Activated CD4-positive, alpha-beta T cell treated with anti-CD3 and anti-CD28 coated beads, Interleukin-10, Interleukin-2, amounts not matched to agents 100 ng/mL and 50 ng/mL, durations not matched to agents 16 hours and 8 hours (primary cell): ENCODE measurements around the gene MARCO.
A peak's percentile ranks its signal among the peaks of the same experiment; 100 is the strongest.
"Not testable (repeated sequence)": the region's sequence is repeated elsewhere in the genome, so short reads cannot be mapped to it uniquely, and the experiment has no call there.

Source experiments
- DNase-seq: peaks from one replicate; pipeline ENCODE4 v3.0.0-alpha.2; 2020

The MARCO gene

DNA sequence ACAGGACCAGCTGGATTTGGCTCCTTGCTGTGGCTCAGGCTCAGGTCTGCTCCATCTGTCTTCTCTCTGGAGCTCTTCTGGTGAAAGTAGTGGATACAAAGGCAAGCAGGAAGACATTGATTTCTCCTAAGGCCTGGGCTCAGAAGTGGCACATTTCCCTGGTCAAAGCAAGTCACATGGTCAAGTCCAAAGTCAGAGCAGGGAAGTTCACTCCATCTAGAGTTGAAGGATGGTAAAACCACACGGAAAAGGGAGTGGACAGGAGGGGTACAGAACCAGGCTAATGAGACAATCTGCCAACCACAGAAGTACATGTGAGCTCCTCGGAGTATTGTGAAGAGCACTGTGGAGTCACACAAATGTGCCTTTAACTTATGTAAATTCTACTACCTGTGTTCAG is 66.1 kb downstream of the MARCO start:
- DNase-seq: no peak

GRCh38 chr2:119009110-119009509 is 67.1 kb downstream of the MARCO start:
- DNase-seq: no peak

DNA sequence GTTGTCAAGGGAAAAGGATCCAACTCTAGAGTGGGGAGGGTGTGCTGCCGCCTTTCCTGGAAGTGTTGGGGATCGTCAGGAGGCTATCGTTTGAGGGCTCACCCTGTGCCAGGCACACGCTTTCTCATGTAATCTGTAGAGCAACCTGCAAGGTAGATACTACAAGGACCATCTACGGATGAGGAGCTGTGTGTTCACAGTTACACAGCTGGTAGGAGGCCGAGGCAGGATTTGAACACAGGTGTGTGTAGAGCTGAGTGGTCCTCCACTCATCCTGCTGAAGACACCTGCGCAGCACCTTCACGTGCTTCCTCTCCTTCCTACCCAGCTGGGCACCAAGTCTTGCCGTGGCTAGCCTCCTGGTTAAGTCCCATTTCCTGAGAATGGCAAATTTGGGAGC is 68.3 kb downstream of the MARCO start:
- no peak for DNase-seq

DNA sequence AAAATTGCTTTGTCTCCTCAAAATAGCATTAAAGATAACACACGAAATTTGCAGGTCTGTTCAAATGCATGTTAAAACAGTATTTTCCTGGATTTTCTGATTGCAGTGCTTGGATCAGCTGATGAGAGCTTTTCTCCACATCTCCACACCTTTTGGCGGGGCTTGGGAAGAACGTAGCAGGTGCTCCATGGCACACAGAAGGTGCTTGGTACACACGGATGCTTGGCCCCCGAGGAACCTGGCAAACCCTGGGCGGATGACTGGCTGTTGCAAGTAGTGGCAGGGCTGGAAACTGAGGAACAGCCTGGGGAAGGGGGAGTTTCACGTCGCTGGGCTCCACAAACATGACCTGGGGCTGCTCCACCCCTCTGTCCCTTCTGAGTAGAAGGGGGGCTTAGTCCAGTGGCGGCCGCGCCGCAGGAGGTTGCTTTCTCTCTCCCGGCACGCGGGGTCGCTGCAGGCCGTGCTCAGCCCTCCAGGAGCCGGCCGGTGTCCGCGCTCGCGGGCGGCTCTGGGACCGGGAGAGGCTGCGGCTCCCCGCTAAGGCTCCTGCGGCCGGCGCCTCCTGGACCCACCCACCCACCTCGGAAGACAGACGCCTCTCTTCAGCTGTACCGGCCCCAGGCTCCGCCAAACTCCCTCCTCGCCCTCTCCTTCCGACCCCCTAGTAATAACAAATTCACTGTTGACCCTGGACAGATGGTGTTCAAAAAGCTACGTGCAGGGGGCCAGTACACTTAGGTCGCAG is 69.3 kb downstream of the MARCO start:
- peak; percentile 9 for DNase-seq

GRCh38 chr2:119011910-119012209 is 69.9 kb downstream of the MARCO start:
- DNase-seq: no peak

DNA sequence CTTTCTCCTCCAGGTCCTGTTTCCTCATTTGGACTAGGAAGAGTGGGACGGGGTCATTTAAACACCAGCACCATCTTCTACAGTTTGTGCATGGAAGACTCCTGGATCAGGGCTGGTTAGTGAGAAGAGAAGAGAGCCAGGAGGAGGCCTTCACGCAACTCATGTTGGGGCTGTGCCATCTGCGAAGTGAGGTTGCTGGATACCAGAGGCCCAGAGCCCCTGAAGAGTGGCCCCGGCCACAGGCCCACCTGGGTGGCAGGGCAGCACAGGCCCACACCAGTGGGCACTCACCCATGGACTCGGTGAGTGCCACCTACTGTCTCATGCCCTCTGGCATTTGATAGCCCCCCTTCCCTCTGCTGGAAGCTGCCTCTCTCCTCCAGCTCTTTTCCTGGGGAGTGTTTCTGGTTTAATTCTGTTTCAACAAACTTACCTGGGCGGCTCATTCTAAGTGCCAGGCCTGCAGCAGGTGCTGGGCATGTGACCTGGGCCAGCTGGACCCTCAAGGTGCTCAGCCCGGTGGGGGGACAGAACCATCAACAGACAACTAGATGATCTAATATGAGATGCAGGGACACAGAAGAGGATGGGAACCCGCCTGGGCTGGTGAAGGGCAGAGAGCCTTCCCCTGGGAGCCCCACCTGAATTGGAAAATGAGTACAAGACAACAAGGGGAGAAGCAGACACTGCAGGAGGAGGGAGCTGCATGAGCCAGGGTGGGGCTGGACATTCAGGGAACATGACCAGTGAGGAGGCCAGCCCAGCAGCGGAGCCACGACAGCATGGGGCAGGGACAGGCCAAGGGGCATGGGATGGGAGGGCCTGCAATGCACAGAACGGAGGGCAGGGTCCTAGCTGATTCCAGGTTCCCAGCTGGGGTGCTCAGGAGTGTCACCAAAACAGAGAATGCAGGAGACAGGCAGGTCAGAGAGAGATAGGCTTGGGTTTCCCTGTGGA is 70.6 kb downstream of the MARCO start:
- DNase-seq: no peak

- DNase-seq: no peak
Observed at GRCh38 chr2:119013671-119014070, 71.7 kb downstream of the MARCO start.

- DNase-seq: no peak
Observed at GRCh38 chr2:119015845-119016244, 73.9 kb downstream of the MARCO start.

DNA sequence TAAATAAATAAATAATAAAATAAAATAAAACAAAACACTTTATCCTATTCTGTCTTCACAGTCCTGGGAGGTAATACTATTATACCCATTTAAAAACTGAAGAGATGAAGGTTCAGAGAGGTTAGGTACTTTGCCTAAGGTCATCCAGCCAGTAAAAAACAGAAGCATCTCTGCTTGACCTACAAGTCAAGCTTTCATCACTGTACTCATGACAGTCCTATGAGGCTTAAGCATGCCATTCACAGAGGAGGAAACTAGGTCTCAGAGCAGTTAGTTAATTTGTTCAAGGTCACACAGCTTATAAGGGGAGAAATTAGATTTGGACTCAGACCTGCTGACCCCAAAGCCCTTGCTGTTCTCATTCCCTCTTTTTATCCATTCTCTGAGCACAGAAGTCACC is 77.5 kb downstream of the MARCO start:
- DNase-seq: no peak

DNA sequence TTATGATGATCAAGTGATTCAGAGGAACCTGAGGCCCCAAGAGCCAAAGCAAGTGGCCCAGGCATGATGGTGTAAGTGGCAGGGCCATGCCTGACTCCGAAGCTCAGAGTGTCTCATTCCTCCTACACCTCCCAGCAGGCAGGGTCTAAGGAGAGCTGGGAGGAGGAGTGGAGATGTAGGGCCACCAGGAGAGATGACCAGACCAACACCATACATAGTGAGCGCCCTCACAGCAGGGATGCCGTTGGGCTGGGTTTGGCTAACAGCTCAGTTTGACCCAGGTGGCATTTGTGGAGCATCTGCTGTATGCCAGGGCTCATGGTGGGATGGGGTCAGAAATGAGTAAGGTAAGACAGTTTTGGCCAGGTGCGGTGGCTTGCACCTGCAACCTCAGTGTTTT is 80.7 kb downstream of the MARCO start:
- DNase-seq: no peak

DNA sequence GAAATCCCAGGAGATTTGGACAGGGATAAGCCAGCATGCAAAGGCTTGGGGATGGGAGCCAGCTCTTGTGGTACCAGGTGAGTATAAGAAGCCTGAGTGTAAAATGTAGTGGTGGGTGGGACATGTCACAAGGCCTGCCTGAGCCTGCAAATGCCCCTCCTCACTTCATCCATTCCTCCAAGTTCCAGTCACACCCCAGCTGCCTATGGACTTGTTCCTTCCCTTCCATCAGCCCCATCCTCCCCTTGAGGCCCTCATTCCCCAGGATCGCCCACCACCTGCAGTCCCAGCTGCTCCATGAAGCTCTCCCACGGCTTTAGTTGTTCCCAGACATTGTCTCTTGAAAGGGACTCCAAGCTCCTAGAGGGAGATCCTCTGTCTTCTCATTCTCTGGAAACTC is 81.5 kb downstream of the MARCO start:
- no peak for DNase-seq

GRCh38 chr2:119024152-119024551 is 82.2 kb downstream of the MARCO start:
- DNase-seq: no peak

- no peak for DNase-seq
Observed at GRCh38 chr2:119024568-119024967, 82.6 kb downstream of the MARCO start.

GRCh38 chr2:119025013-119025412 is 83.0 kb downstream of the MARCO start:
- no peak for DNase-seq

GRCh38 chr2:119025762-119026351 is 83.9 kb downstream of the MARCO start:
- DNase-seq: no peak

- DNase-seq: no peak
Observed at GRCh38 chr2:119026890-119027289, 84.9 kb downstream of the MARCO start.

- DNase-seq: peak; percentile 11
Observed at GRCh38 chr2:119028327-119029174, 86.6 kb downstream of the MARCO start.

DNA sequence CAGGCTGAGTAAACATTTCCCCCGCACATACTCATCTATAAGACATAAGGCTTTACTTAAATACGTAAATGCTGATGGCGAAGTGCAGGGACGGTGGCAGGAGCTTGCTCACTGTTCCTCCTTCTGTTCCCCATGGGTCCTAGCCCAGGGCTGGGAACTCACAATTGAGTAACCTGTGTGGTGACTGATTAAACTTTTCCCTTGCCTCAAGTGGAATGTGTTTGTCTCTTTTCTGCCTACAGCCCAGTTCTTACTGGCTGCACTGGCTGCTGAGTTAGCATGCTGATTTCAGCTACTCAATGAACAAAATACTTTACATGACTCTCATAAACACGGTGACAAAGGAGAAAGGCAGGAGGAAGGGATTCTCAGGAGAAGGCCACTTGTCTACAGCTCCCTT is 87.3 kb downstream of the MARCO start:
- DNase-seq: no peak

- DNase-seq: not testable (repeated sequence)
Observed at GRCh38 chr2:119037922-119038321, 95.9 kb downstream of the MARCO start.

- no peak for DNase-seq
Observed at GRCh38 chr2:119040730-119041129, 98.7 kb downstream of the MARCO start.
